Testis (tissue), 2 donors: Measurements from ENCODE around the gene C1orf116.

Source experiments
- CTCF ChIP-seq, 3 experiments: fragments of 450-650 bp in 2 of 3; fragments of 200-600 bp in 1 of 3; sonication (generic) in 1 of 3; IDR thresholded peaks; one replicate each; pipeline ENCODE4 v1.5.1; 2016 to 2019; ENCODE audit warnings: antibody characterized with exemption in 3 of 3, mild to moderate bottlenecking in 2 of 3, moderate library complexity in 1 of 3
- POLR2A ChIP-seq: fragments of 450-650 bp; IDR thresholded peaks from one replicate; pipeline ENCODE4 v1.6.1; 2017; ENCODE audit warnings: antibody characterized with exemption, mild to moderate bottlenecking, moderate library complexity

- TF ChIP-seq POLR2A, result no peak
- no peak for TF ChIP-seq CTCF (IDR thresholded peaks at IDR 0.05)
These were observed at the start of gene C1orf116 for GRCh38 chr1:207032528-207033017.
